ENCODE measurements around the gene ATG4A. TPM values are rescaled to one million over a fixed set of nuclear protein-coding genes. Genes with fewer than 3 reads are reported as not detected.
A peak's percentile ranks its signal among the peaks of the same experiment; 100 is the strongest.

The ATG4A gene
- total RNA-seq, 1 donor from 2014 or later, result 11.7 TPM

GRCh38 chrX:108132876-108133275 is 41.3 kb downstream of the ATG4A start:
- H3K27ac Mint-ChIP-seq (ENCODE audit: unreplicated experiment), result no peak overlapping the region
- H3K36me3 Mint-ChIP-seq (ENCODE audit: unreplicated experiment), result no peaks in the 10 kb centered on the region
- no peaks in the 10 kb centered on the region for H3K9me3 Mint-ChIP-seq (ENCODE audit: unreplicated experiment)
- no peaks in the 10 kb centered on the region for H3K27me3 Mint-ChIP-seq (ENCODE audit: unreplicated experiment)
- TF ChIP-seq CTCF (IDR thresholded peaks at IDR 0.05; ENCODE audit: partially characterized antibody, unreplicated experiment), result no peak
- no peak for DNase-seq
- no peak overlapping the region for H3K4me3 Mint-ChIP-seq (ENCODE audit: unreplicated experiment)
- no peaks in the 10 kb centered on the region for H3K4me1 Mint-ChIP-seq (ENCODE audit: low read depth, unreplicated experiment)

GRCh38 chrX:108134724-108135123 is 43.1 kb downstream of the ATG4A start:
- Mint-ChIP-seq H3K4me1 (ENCODE audit: low read depth, unreplicated experiment) (no peaks in the 10 kb centered on the region), H3K36me3 (ENCODE audit: unreplicated experiment) (no peaks in the 10 kb centered on the region), H3K27me3 (ENCODE audit: unreplicated experiment) (peaks cover 3% of the 10 kb centered on the region), H3K9me3 (ENCODE audit: unreplicated experiment) (no peaks in the 10 kb centered on the region), H3K4me3 (ENCODE audit: unreplicated experiment) (no peak overlapping the region), H3K27ac (ENCODE audit: unreplicated experiment) (no peak overlapping the region)
- DNase-seq, result no peak
- TF ChIP-seq CTCF (IDR thresholded peaks at IDR 0.05; ENCODE audit: partially characterized antibody, unreplicated experiment), result no peak

GRCh38 chrX:108138814-108139702 is 47.5 kb downstream of the ATG4A start:
- Mint-ChIP-seq H3K27ac (ENCODE audit: unreplicated experiment) (no peak overlapping the region), H3K9me3 (ENCODE audit: unreplicated experiment) (no peaks in the 10 kb centered on the region), H3K4me3 (ENCODE audit: unreplicated experiment) (no peak overlapping the region), H3K36me3 (ENCODE audit: unreplicated experiment) (no peaks in the 10 kb centered on the region), H3K4me1 (ENCODE audit: low read depth, unreplicated experiment) (no peaks in the 10 kb centered on the region), H3K27me3 (ENCODE audit: unreplicated experiment) (peaks cover 3% of the 10 kb centered on the region)
- DNase-seq, result no peak
- TF ChIP-seq CTCF (IDR thresholded peaks at IDR 0.05; ENCODE audit: partially characterized antibody, unreplicated experiment), result peak; percentile 44

GRCh38 chrX:108148524-108148923 is 56.9 kb downstream of the ATG4A start:
- no peak for DNase-seq
- no peak for TF ChIP-seq CTCF (IDR thresholded peaks at IDR 0.05; ENCODE audit: partially characterized antibody, unreplicated experiment)
- Mint-ChIP-seq H3K27me3 (ENCODE audit: unreplicated experiment) (no peaks in the 10 kb centered on the region), H3K9me3 (ENCODE audit: unreplicated experiment) (no peaks in the 10 kb centered on the region), H3K4me3 (ENCODE audit: unreplicated experiment) (no peak overlapping the region), H3K36me3 (ENCODE audit: unreplicated experiment) (peaks cover 3% of the 10 kb centered on the region), H3K4me1 (ENCODE audit: low read depth, unreplicated experiment) (no peaks in the 10 kb centered on the region), H3K27ac (ENCODE audit: unreplicated experiment) (no peak overlapping the region)

GRCh38 chrX:108156082-108156481 is 64.5 kb downstream of the ATG4A start:
- no peak for TF ChIP-seq CTCF (IDR thresholded peaks at IDR 0.05; ENCODE audit: partially characterized antibody, unreplicated experiment)
- DNase-seq, result no peak
- Mint-ChIP-seq H3K36me3 (ENCODE audit: unreplicated experiment) (no peaks in the 10 kb centered on the region), H3K27me3 (ENCODE audit: unreplicated experiment) (no peaks in the 10 kb centered on the region), H3K9me3 (ENCODE audit: unreplicated experiment) (no peaks in the 10 kb centered on the region), H3K4me3 (ENCODE audit: unreplicated experiment) (no peak overlapping the region), H3K4me1 (ENCODE audit: low read depth, unreplicated experiment) (no peaks in the 10 kb centered on the region), H3K27ac (ENCODE audit: unreplicated experiment) (no peak overlapping the region)

Measured in glutamatergic neuron (in vitro differentiated cells).